Erythroblast (primary cell): ENCODE data around the gene DCST2.

Experiments
- GATA1 ChIP-seq: IDR thresholded peaks from 2 replicates; pipeline ENCODE4 v1.6.1; 2011; ENCODE audit warnings: low read depth, mild to moderate bottlenecking, control low read depth, low read length, moderate library complexity
- POLR2A ChIP-seq: IDR thresholded peaks from 2 replicates; pipeline ENCODE4 v1.6.1; 2011; ENCODE audit warnings: mild to moderate bottlenecking, low read length

- TF ChIP-seq POLR2A (no peak), GATA1 (no peak)
These were observed 32.2 kb downstream of the DCST2 start for GRCh38 chr1:155001425-155001674.
